ENCODE data around the gene GAN.
"Not testable (repeated sequence)": the region's sequence is repeated elsewhere in the genome, so short reads cannot be mapped to it uniquely, and the experiment has no call there.

GRCh38 chr16:81405002-81405401 lies 90.2 kb downstream of the GAN start:
- TF ChIP-seq CTCF, POLR2A (IDR thresholded peaks at IDR 0.05): not testable (repeated sequence)
